Stimulated activated CD8-positive, alpha-beta memory T cell treated with anti-CD3 and anti-CD28 coated beads, Interleukin-12 subunit alpha, Interleukin-12 subunit beta, amount 100 ng/mL, for 4 hours (primary cell): ENCODE results near the gene PCNX4.

Experiments
- DNase-seq: peaks from one replicate; pipeline ENCODE4 v3.0.0-alpha.2; 2020; ENCODE audit warnings: low read depth

Gene PCNX4

DNA sequence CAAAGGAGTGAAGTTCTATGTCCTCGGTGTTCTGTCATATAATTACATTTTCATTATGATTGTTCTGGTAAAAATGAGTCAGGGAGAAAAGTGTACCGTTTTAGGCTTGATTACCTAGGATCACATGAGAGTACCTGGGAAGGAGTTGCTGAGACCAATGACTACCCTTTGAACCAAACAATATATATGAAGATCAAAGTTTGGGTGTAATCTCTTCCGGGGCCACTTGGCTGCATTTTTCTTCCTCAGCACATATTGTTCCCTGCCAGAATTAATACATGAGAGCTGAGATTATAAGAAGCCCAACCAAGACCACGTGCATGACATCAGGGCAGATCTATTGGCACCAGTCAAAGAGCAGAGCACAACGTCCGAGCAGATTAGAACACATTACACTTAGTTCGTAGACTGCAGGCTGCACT, 114.5 kb downstream of the PCNX4 start:
- DNase-seq: no peak

- no peak for DNase-seq
These were observed 115.3 kb downstream of the PCNX4 start for GRCh38 chr14:60206837-60207533.

- no peak for DNase-seq
These were observed 119.0 kb downstream of the PCNX4 start for GRCh38 chr14:60210703-60211102.

- no peak for DNase-seq
These were observed 119.4 kb downstream of the PCNX4 start for GRCh38 chr14:60211153-60211552.

GRCh38 chr14:60212503-60213371, 121.0 kb downstream of the PCNX4 start:
- DNase-seq: no peak

GRCh38 chr14:60214003-60214402, 122.3 kb downstream of the PCNX4 start:
- no peak for DNase-seq

- no peak for DNase-seq
These were observed 122.8 kb downstream of the PCNX4 start for GRCh38 chr14:60214415-60215126.

DNA sequence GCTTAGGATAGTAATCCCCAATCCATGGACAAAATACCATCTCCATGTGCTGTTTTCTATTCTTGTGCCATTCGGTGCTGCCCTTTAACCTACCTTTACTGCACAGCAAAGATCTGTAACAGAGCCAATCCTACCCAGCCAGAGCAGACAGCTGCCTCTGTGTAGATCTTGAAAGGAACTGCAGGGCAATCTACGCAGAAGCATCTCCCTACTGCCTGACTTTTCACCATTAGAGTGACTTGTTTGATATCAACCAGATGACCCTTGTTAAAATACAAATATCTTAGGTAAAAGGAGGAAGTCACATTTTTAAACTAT, 123.4 kb downstream of the PCNX4 start:
- no peak for DNase-seq

DNA sequence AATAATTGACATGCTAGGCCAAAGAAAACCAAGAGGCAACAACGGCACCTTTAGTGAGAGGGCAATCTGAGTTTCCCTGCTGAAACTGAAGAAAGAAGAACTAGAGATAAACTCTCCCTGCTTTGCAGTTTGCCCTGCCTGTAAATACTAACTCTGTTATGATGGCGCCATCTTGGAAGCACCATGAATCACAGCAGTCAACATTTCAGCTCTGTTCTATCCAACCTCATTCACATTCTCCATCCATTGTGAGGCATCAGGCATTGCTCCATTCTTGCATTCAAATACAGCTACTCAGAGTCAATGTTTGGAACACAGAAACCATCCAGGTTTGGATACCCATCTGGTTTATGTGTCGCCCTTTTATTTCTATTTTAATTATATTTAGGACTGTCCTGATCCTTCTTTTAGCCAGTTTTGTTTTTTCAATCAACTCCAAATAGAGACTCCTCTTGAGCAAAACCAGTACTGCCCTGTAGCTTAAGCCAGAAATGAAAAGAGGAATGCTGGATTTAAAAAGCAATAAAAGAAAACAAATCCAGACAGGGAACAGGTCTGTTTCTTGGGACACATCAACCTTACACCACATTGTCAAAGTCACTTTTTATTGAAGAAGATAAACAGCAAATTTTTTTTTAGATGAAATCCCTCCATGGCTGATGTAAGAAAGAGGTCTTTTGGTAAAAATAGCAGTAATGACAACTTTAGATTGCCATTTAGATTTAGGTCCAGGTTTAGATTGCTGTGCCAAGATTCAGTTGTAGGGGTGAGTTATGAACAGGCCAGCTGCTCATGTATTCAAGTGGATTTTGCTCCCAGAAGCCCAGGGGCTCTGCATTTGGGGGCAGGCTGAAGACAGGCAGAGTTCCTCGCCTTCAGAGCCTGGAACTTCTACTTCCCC, 124.0 kb downstream of the PCNX4 start:
- DNase-seq: no peak

- DNase-seq: no peak
These were observed 126.0 kb downstream of the PCNX4 start for GRCh38 chr14:60217713-60218112.
